GM18861 (cell line): ENCODE results near the gene AGAP1.

ENCODE experiments used
- ATAC-seq: cut with Tn5 transposase; IDR thresholded peaks from one replicate; pipeline ENCODE4 v1.9.1; 2021; ENCODE audit not compliant: unreplicated experiment

Gene AGAP1

GRCh38 chr2:235897992-235898391 lies 404.1 kb downstream of the AGAP1 start:
- no peak for ATAC-seq

- ATAC-seq = no peak
These were observed 404.9 kb downstream of the AGAP1 start for GRCh38 chr2:235898766-235899165.

- no peak for ATAC-seq
These were observed 406.8 kb downstream of the AGAP1 start for GRCh38 chr2:235900631-235901030.

GRCh38 chr2:235901243-235901642 lies 407.4 kb downstream of the AGAP1 start:
- ATAC-seq = no peak

GRCh38 chr2:235903782-235904584 lies 410.1 kb downstream of the AGAP1 start:
- no peak for ATAC-seq

- ATAC-seq = no peak
These were observed 410.7 kb downstream of the AGAP1 start for GRCh38 chr2:235904585-235904931.

- ATAC-seq = no peak
These were observed 415.0 kb downstream of the AGAP1 start for GRCh38 chr2:235908826-235909225.

- no peak for ATAC-seq
These were observed 415.5 kb downstream of the AGAP1 start for GRCh38 chr2:235909358-235909757.

- ATAC-seq = no peak
These were observed 416.2 kb downstream of the AGAP1 start for GRCh38 chr2:235910067-235910466.

GRCh38 chr2:235911125-235911524 lies 417.3 kb downstream of the AGAP1 start:
- no peak for ATAC-seq

- ATAC-seq = no peak
These were observed 417.9 kb downstream of the AGAP1 start for GRCh38 chr2:235911633-235912233.

GRCh38 chr2:235914756-235915155 lies 420.9 kb downstream of the AGAP1 start:
- no peak for ATAC-seq

- no peak for ATAC-seq
These were observed 423.7 kb downstream of the AGAP1 start for GRCh38 chr2:235917506-235917905.

GRCh38 chr2:235918876-235919275 lies 425.0 kb downstream of the AGAP1 start:
- ATAC-seq = no peak

- no peak for ATAC-seq
These were observed 426.5 kb downstream of the AGAP1 start for GRCh38 chr2:235920216-235920865.

- ATAC-seq = no peak
These were observed 427.8 kb downstream of the AGAP1 start for GRCh38 chr2:235921508-235922191.

GRCh38 chr2:235922839-235923238 lies 429.0 kb downstream of the AGAP1 start:
- no peak for ATAC-seq

- ATAC-seq = no peak
These were observed 430.2 kb downstream of the AGAP1 start for GRCh38 chr2:235923859-235924674.

GRCh38 chr2:235924675-235925063 lies 430.8 kb downstream of the AGAP1 start:
- ATAC-seq = no peak

- ATAC-seq = no peak
These were observed 431.5 kb downstream of the AGAP1 start for GRCh38 chr2:235925250-235925919.
